WTC11 (cell line): ENCODE data around the gene KRTAP10-9. TPM values are rescaled to one million over a fixed set of nuclear protein-coding genes. Genes with fewer than 3 reads are reported as not detected.

ENCODE experiments used
- ATAC-seq: fragments of 200-7000 bp; cut with Tn5 transposase; 2 replicates; pipeline ENCODE4 v1.10.0; 2021; ENCODE audit warnings: mild to moderate bottlenecking, moderate library complexity
- CTCF ChIA-PET: fragments of 300-600 bp; sonication (Branson Sonifier 250); formaldehyde crosslinking; loops from one replicate; lab custom pipeline; 2021; ENCODE audit warnings: antibody characterized with exemption; lab: Charles Lee
- POLR2A ChIA-PET: fragments of 350-600 bp; sonication (Branson Sonifier 250); formaldehyde crosslinking; loops from one replicate; lab custom pipeline; 2021; ENCODE audit warnings: antibody characterized with exemption; lab: Charles Lee
- DNase-seq: peaks from one replicate; pipeline ENCODE4 v3.0.0; 2021; ENCODE audit warnings: low spot score
- H3K27ac Mint-ChIP-seq: 2 replicates; pipeline ENCODE4 v1.8.0; 2021; ENCODE audit warnings: mixed read lengths
- H3K27me3 Mint-ChIP-seq: 2 replicates; pipeline ENCODE4 v1.8.0; 2021; ENCODE audit warnings: low read depth, mild to moderate bottlenecking, moderate library complexity, mixed read lengths
- H3K36me3 Mint-ChIP-seq: 2 replicates; pipeline ENCODE4 v1.8.0; 2021; ENCODE audit warnings: mixed read lengths
- H3K4me1 Mint-ChIP-seq: 2 replicates; pipeline ENCODE4 v1.8.0; 2022; ENCODE audit warnings: mixed read lengths
- H3K4me3 Mint-ChIP-seq: 2 replicates; pipeline ENCODE4 v1.8.0; 2021; ENCODE audit warnings: mild to moderate bottlenecking, moderate library complexity, mixed read lengths
- H3K9me3 Mint-ChIP-seq: 2 replicates; pipeline ENCODE4 v1.8.0; 2021; ENCODE audit warnings: mixed read lengths
- E2F1 ChIP-seq: sonication (generic); formaldehyde crosslinking; IDR thresholded peaks from 2 replicates; pipeline ENCODE4 v1.8.0; 2022; ENCODE audit warnings: mild to moderate bottlenecking, missing genetic modification reagents
- ETV6 ChIP-seq: sonication (generic); formaldehyde crosslinking; IDR thresholded peaks from 2 replicates; pipeline ENCODE4 v1.8.1; 2022; ENCODE audit warnings: mild to moderate bottlenecking, missing genetic modification reagents
- FOXJ3 ChIP-seq: sonication (generic); formaldehyde crosslinking; IDR thresholded peaks from 2 replicates; pipeline ENCODE4 v1.9.0; 2021; ENCODE audit warnings: missing genetic modification reagents, mild to moderate bottlenecking, borderline replicate concordance
- FOXP4 ChIP-seq: sonication (generic); formaldehyde crosslinking; IDR thresholded peaks from 2 replicates; pipeline ENCODE4 v1.8.0; 2022; ENCODE audit warnings: mild to moderate bottlenecking, missing genetic modification reagents
- RORB ChIP-seq: fragments of 250-450 bp; sonication (Bioruptor Pico); IDR thresholded peaks from 2 replicates; pipeline ENCODE4 v1.9.0; 2021; ENCODE audit warnings: mild to moderate bottlenecking
- SOX15 ChIP-seq: fragments of 250-450 bp; sonication (Bioruptor Pico); IDR thresholded peaks from 2 replicates; pipeline ENCODE4 v1.9.0; 2021; ENCODE audit warnings: mild to moderate bottlenecking
- SP1 ChIP-seq: sonication (generic); formaldehyde crosslinking; conservative IDR thresholded peaks from 2 replicates; pipeline ENCODE4 v1.8.1; 2022; ENCODE audit warnings: missing genetic modification reagents
- ZNF138 ChIP-seq: sonication (generic); formaldehyde crosslinking; conservative IDR thresholded peaks from 2 replicates; pipeline ENCODE4 v1.8.1; 2022; ENCODE audit warnings: mild to moderate bottlenecking, moderate library complexity, missing genetic modification reagents
- ZNF317 ChIP-seq: sonication (generic); formaldehyde crosslinking; IDR thresholded peaks from 2 replicates; pipeline ENCODE4 v1.8.1; 2023; ENCODE audit warnings: low read depth, mild to moderate bottlenecking, moderate library complexity, missing genetic modification reagents, borderline replicate concordance
- ZNF416 ChIP-seq: fragments of 250-450 bp; sonication (Bioruptor Pico); IDR thresholded peaks from 2 replicates; pipeline ENCODE4 v1.9.0; 2021; ENCODE audit warnings: mild to moderate bottlenecking, inconsistent platforms
- ZNF671 ChIP-seq: fragments of 250-450 bp; sonication (Bioruptor Pico); IDR thresholded peaks from 2 replicates; pipeline ENCODE4 v1.8.0; 2021; ENCODE audit warnings: mild to moderate bottlenecking
- ZSCAN18 ChIP-seq: fragments of 250-450 bp; sonication (Bioruptor Pico); IDR thresholded peaks from 2 replicates; pipeline ENCODE4 v2.1.2; 2022; ENCODE audit warnings: mild to moderate bottlenecking, moderate library complexity
- total RNA-seq: library from RNA; stranded (reverse); gene quantifications from 3 replicates; pipeline ENCODE4 v1.2.3, GENCODE V29; 2021
- TF ChIP-seq, protein P1 (sequence below): sonication (generic); formaldehyde crosslinking; IDR thresholded peaks from 2 replicates; pipeline ENCODE4 v1.8.1; 2022; ENCODE audit warnings: missing genetic modification reagents, borderline replicate concordance

The KRTAP10-9 gene
- total RNA-seq, 1 experiment from 2014 or later = not detected

DNA sequence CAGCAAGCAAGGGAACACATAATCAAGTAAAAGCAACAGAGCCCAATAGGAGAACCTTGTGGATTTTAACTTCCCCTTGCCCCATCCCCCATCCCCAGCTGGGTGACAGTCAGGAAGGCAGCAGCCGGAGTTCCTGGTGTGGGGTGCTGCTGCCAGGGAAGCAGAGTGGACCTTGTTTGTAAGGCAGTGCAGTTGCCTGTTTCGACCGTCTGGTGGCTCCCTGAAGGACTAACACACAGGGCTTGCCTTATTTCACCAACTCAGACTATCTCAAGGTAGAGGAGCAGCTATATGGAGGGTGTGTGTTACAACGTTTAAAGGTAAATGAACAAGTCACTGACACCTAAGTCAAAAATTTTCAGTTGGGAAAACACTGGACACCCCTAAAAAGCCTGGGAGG is 8.4 kb upstream of the KRTAP10-9 start (continued):
- TF ChIP-seq ZNF671 (CRISPR knock-in tag) (no peak), ZSCAN18 (CRISPR knock-in tag) (no peak), ETV6 (CRISPR knock-in tag) (no peak)

GRCh38 chr21:44618909-44619308 is 8.0 kb upstream of the KRTAP10-9 start:
- POLR2A ChIA-PET = interaction anchor here (0.6 kb wide), 1 partner anchor 220 kb away, joined by 3 read pairs; no protein-coding TSS in a partner anchor
- TF ChIP-seq ZNF138 (CRISPR knock-in tag) = no peak
- TF ChIP-seq FOXJ3 (CRISPR knock-in tag) = no peak
- TF ChIP-seq, protein P1, sequence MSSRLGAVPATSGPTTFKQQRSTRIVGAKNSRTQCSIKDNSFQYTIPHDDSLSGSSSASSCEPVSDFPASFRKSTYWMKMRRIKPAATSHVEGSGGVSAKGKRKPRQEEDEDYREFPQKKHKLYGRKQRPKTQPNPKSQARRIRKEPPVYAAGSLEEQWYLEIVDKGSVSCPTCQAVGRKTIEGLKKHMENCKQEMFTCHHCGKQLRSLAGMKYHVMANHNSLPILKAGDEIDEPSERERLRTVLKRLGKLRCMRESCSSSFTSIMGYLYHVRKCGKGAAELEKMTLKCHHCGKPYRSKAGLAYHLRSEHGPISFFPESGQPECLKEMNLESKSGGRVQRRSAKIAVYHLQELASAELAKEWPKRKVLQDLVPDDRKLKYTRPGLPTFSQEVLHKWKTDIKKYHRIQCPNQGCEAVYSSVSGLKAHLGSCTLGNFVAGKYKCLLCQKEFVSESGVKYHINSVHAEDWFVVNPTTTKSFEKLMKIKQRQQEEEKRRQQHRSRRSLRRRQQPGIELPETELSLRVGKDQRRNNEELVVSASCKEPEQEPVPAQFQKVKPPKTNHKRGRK (CRISPR knock-in tag) = no peak
- TF ChIP-seq E2F1 (CRISPR knock-in tag) = no peak
- no peak for TF ChIP-seq SOX15 (CRISPR knock-in tag)
- no peak for TF ChIP-seq FOXP4 (CRISPR knock-in tag)
- TF ChIP-seq ZNF416 (CRISPR knock-in tag) = no peak
- no peak for TF ChIP-seq RORB
- DNase-seq = no peak
- H3K4me1 Mint-ChIP-seq = peaks cover 31% of the 10 kb centered on the region
- no peak overlapping the region for H3K4me3 Mint-ChIP-seq
- peaks cover 37% of the 10 kb centered on the region for H3K36me3 Mint-ChIP-seq
- peaks cover 51% of the 10 kb centered on the region for H3K9me3 Mint-ChIP-seq
- H3K27me3 Mint-ChIP-seq = peaks cover 2% of the 10 kb centered on the region; the same call in 1 of the 2 replicates
- H3K27ac Mint-ChIP-seq = no peak overlapping the region
- CTCF ChIA-PET = interaction anchor here (0.8 to 3.6 kb wide), 10 partner anchors 8 to 182 kb away, joined by 3 to 16 read pairs (median 4); partner anchors contain the start of genes KRTAP10-12, KRTAP10-5, KRTAP10-9 and TSPEAR
- ATAC-seq = no peak

- TF ChIP-seq ZNF416 (CRISPR knock-in tag) (no peak), ZNF317 (CRISPR knock-in tag) (peak; percentile 99)
- H3K36me3 Mint-ChIP-seq = peaks cover 47% of the 10 kb centered on the region
- peaks cover 61% of the 10 kb centered on the region for H3K9me3 Mint-ChIP-seq
- ATAC-seq (no peak), DNase-seq (no peak)
- no peak overlapping the region for H3K27ac Mint-ChIP-seq
- H3K4me3 Mint-ChIP-seq = no peak overlapping the region
- H3K4me1 Mint-ChIP-seq = peaks cover 28% of the 10 kb centered on the region
- POLR2A ChIA-PET = no interaction called here
- peaks cover 5% of the 10 kb centered on the region; the same call in 1 of the 2 replicates for H3K27me3 Mint-ChIP-seq
- CTCF ChIA-PET = interaction anchor here (1.9 kb wide), 1 partner anchor 91 kb away, joined by 8 read pairs; the partner anchor contains the start of gene TSPEAR
Measured at GRCh38 chr21:44619886-44620285, 7.0 kb upstream of the KRTAP10-9 start.

DNA sequence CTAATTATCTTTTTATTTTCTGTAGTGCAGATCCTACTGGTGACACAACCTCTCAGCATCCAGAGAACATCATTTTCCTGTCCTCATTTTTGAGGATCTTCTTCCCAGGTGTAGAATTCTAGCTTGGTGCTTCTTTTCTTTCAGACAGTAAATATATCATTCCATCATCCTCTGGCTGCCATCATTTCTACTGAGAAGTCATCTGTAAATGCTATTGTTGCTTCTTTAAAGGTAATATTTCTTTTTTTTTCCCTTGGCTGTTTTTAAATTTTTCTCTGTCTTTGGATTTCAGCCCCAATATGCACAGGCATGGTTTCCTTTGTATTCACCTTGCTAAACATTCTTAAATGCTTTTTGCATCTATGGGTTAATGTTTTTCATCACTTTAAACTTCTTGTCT is 3.3 kb upstream of the KRTAP10-9 start:
- ATAC-seq = no peak
- TF ChIP-seq SP1 (CRISPR knock-in tag) (no peak), ZNF317 (CRISPR knock-in tag) (peak; percentile 95)
- TF ChIP-seq, all 79 proteins: peak for 1
- H3K27ac Mint-ChIP-seq = no peak overlapping the region
- H3K9me3 Mint-ChIP-seq = peaks cover 63% of the 10 kb centered on the region
- POLR2A ChIA-PET = no interaction called here
- H3K4me3 Mint-ChIP-seq = no peak overlapping the region
- DNase-seq = no peak
- CTCF ChIA-PET = no interaction called here
- H3K36me3 Mint-ChIP-seq = peaks cover 50% of the 10 kb centered on the region
- H3K27me3 Mint-ChIP-seq = peaks cover 5% of the 10 kb centered on the region; the same call in 1 of the 2 replicates
- H3K4me1 Mint-ChIP-seq = peaks cover 3% of the 10 kb centered on the region; the same call in 1 of the 2 replicates
